GM12864 (cell line): ENCODE data around the gene SELENOM.
A peak's percentile ranks its signal among the peaks of the same experiment; 100 is the strongest.

ENCODE experiments used
- DNase-seq: peaks from one replicate; pipeline ENCODE4 v3.0.0-alpha.2; 2011; ENCODE audit warnings: low read depth
- H3K4me3 ChIP-seq: 2 replicates; pipeline ENCODE4 v1.5.1; 2011; ENCODE audit warnings: mild to moderate bottlenecking, low read depth, low read length, control low read depth
- TF ChIP-seq, protein P1 (sequence below): IDR thresholded peaks from 2 replicates; pipeline ENCODE4 v1.5.1; 2011; ENCODE audit warnings: low read depth, mild to moderate bottlenecking, moderate library complexity, low read length, control low read depth, inconsistent platforms; ENCODE audit errors: missing control alignments

SELENOM gene

DNA sequence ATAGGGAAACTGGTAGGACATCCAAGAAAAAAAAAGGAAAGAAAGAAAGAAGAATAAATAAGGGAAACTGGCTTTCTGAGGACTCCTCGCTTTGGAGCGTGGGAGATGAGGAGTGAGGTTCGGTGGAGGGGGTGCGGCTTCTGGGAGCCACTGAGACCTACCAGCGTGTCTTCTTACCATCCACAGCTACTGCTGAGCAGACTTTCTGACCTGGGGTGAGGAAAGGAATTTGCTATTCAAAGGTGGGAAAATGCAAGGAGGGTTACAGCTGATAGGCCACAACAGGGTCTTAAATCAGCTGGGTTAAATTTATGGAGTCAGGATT, 488 bp upstream of the SELENOM start:
- TF ChIP-seq, protein P1, sequence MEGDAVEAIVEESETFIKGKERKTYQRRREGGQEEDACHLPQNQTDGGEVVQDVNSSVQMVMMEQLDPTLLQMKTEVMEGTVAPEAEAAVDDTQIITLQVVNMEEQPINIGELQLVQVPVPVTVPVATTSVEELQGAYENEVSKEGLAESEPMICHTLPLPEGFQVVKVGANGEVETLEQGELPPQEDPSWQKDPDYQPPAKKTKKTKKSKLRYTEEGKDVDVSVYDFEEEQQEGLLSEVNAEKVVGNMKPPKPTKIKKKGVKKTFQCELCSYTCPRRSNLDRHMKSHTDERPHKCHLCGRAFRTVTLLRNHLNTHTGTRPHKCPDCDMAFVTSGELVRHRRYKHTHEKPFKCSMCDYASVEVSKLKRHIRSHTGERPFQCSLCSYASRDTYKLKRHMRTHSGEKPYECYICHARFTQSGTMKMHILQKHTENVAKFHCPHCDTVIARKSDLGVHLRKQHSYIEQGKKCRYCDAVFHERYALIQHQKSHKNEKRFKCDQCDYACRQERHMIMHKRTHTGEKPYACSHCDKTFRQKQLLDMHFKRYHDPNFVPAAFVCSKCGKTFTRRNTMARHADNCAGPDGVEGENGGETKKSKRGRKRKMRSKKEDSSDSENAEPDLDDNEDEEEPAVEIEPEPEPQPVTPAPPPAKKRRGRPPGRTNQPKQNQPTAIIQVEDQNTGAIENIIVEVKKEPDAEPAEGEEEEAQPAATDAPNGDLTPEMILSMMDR: no peak
- peak overlapping the region; percentile 56 for H3K4me3 ChIP-seq
- DNase-seq: no peak

DNA sequence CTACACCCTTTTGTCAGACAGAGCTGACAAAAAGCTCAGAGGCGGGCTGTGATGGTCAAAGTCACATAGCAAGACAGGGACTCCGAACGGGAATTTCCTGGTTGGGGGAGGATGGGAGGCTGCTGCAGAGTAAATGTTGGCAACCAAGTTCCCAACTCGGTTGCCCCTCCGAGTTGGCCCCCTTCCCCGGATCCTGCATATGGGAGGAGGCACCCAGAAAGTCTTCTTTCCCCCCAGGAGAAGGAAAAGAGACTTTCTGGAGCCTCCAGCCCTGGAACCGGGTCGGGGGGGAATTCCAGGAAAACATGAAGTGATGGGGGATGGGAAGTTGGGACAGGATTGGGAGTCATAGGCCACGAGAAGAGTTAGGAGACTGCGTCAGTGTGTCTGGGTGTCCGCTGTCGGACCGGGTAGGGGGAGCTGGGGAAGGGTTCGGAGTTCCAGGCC, 614 bp downstream of the SELENOM start:
- H3K4me3 ChIP-seq: peak overlapping the region; percentile 58
- no peak for DNase-seq
- TF ChIP-seq, protein P1: no peak

DNA sequence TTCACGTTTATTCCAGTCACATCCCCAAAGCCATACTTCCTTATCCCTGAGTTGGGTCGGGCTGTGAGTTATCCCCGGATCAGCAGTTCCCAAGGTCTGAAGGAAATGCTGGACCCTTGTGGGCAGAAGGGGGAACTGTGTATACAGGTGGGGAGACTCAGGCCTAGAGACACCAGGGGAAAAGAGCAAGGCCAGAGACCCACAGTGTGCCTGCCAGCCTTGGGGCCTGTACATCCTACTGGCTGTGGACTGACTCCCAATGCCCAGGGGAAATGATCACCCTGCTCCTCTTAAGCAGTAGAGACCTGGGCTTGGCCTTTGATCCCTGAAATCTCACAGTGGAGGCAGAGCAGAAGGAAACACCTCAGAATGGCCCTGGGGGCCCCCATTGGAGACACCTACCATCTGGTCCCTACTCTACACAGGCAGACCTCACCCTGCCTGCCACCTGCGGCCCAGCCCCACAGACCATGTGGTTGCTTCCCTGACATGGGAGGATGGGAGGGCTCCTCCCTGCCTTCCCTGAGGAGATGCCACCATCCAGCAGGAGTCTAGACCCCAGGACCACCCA, 1.3 kb downstream of the SELENOM start:
- no peak overlapping the region for H3K4me3 ChIP-seq
- DNase-seq: no peak
- TF ChIP-seq, protein P1: no peak

DNA sequence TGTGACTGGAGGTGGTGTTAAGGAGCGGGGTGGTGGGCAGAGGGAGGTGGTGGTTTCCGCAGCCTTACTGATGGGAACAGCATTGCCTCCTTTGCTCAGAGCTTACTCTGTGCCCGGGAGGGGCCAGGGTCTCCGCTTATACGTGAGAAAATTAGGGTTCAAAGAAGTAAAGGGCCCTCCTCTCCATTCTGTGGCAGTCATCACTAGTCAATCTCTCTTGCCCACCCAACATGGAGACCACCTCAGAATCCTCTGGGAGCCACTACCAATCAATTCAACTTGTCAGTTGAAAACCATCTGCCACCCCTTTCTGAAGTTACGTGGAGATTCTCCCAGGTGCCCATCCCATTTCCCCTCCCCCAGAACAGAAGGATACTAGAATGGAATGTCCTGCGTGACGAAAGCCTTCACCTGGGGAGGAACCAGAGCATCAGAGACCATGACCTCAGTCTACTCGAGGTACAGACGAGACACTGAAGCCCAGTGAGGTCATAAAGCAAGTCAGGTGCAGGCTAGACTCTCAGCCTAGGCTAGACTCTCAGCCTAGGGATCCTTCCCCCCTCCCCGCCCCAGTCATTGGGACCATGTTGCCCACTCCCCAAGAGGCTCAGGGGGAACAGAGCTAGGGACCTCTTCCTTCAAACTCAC, 2.0 kb downstream of the SELENOM start:
- no peak for DNase-seq
- no peak overlapping the region for H3K4me3 ChIP-seq
- TF ChIP-seq, protein P1: no peak

DNA sequence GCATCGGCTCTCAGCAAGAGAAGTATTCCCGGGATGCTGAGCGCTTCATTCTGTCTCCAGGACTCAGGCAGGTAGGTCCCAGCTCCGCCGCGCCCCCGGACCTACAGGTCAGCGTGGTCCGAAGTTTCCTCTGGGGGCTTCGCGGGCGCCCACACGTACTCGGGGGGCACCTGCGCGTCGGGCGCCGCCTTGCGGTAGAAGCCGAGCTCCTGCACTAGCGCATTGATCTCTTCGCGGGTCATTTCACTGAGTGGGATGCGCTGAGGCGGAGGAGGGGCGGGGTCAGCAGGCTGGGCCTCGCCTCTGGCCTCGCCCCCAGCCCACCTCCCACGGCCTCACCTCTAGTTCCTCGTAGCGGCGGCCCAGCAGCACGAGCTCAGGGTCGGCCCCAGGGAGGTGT, 2.5 kb downstream of the SELENOM start:
- TF ChIP-seq, protein P1: no peak
- no peak overlapping the region for H3K4me3 ChIP-seq
- no peak for DNase-seq

DNA sequence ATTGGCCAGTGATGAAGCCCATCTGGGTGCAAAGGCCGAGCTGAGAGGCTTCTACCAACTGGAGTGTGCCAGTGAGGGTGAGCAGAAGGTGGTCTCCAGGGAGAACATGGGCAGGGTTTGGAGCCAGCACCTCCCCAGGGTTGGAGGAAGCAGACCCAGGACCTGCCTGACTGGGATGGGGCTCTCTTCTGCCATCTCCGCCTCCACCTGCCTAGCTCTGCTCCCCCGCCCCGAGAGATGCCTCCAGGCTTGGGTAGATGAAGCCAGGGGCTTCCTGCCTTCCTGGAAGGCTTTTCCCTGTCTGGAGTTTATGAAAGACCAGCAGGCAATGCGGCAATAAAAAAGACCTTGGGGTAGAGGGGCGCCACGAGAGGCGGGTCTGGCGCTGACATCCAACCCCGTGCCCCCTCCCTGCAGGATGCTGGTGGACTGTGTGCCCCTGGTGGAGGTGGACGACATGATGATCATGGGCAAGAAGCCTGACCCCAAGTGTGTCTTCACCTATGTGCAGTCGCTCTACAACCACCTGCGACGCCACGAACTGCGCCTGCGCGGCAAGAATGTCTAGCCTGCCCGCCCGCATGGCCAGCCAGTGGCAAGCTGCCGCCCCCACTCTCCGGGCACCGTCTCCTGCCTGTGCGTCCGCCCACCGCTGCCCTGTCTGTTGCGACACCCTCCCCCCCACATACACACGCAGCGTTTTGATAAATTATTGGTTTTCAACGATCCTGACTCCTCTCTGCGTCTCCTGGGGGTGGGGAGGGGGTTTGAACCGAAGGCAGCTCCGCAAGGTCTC, 3.3 kb downstream of the SELENOM start:
- TF ChIP-seq, protein P1: no peak
- DNase-seq: no peak
- no peak overlapping the region for H3K4me3 ChIP-seq
